Spleen (tissue), 11 donors: ENCODE measurements around the gene SLC25A28. TPM values are rescaled to one million over a fixed set of nuclear protein-coding genes. Genes with fewer than 3 reads are reported as not detected.
"Not testable (repeated sequence)": the region's sequence is repeated elsewhere in the genome, so short reads cannot be mapped to it uniquely, and the experiment has no call there.

Experiments used
- DNase-seq: peaks from one replicate; pipeline ENCODE4 v3.0.0-alpha.2; 2020
- H3K27ac ChIP-seq, 8 donors: fragments of 200-600 bp; sonication (generic) in 7 of 8; 1 replicate in 4 of 8; 2 replicates in 4 of 8; pipeline versions ENCODE4 v1.5.0 to v1.8.0; 2016 to 2021; ENCODE audit warnings: inconsistent platforms in 4 of 8, mild to moderate bottlenecking in 4 of 8, moderate library complexity in 1 of 8
- H3K27me3 ChIP-seq, 7 donors: fragments of 200-600 bp; sonication (generic) in 6 of 7; replicated peaks in 1 of 7; 1 replicate in 4 of 7; 2 replicates in 3 of 7; pipeline versions ENCODE4 v1.5.0 to v1.8.0; 2016 to 2021; ENCODE audit warnings: inconsistent platforms in 3 of 7, mild to moderate bottlenecking in 1 of 7
- H3K36me3 ChIP-seq, 6 donors: fragments of 200-600 bp; sonication (generic) in 5 of 6; 1 replicate in 4 of 6; 2 replicates in 2 of 6; pipeline versions ENCODE4 v1.5.0 to v1.8.0; 2016 to 2021; ENCODE audit warnings: inconsistent platforms in 2 of 6
- H3K4me1 ChIP-seq, 6 donors: fragments of 200-600 bp; sonication (generic) in 5 of 6; 1 replicate in 3 of 6; 2 replicates in 3 of 6; pipeline versions ENCODE4 v1.5.0 to v1.8.0; 2016 to 2021; ENCODE audit warnings: inconsistent platforms in 3 of 6
- H3K4me3 ChIP-seq, 8 donors: fragments of 200-600 bp; sonication (generic) in 7 of 8; 1 replicate in 4 of 8; 2 replicates in 4 of 8; pipeline versions ENCODE4 v1.5.0 to v1.8.0; 2016 to 2021; ENCODE audit warnings: inconsistent platforms in 4 of 8, mild to moderate bottlenecking in 4 of 8, moderate library complexity in 2 of 8
- H3K9me3 ChIP-seq, 8 donors: fragments of 200-600 bp; sonication (generic) in 7 of 8; 1 replicate in 4 of 8; 2 replicates in 4 of 8; pipeline versions ENCODE4 v1.5.0 to v1.8.0; 2016 to 2021; ENCODE audit warnings: inconsistent platforms in 4 of 8
- CTCF ChIP-seq, 11 experiments: fragments of 200-600 bp in 7 of 11; fragments of 450-650 bp in 4 of 11; sonication (generic) in 4 of 11; IDR thresholded peaks in 8 of 11; conservative IDR thresholded peaks in 3 of 11; 1 replicate in 7 of 11; 2 replicates in 4 of 11; pipeline versions ENCODE4 v1.4.0 to v1.8.0; 2016 to 2021; ENCODE audit warnings: antibody characterized with exemption in 11 of 11, inconsistent platforms in 4 of 11, mild to moderate bottlenecking in 1 of 11
- POLR2A ChIP-seq, 3 donors: fragments of 450-650 bp; IDR thresholded peaks; one replicate each; pipeline ENCODE4 v1.5.1; 2017; ENCODE audit warnings: antibody characterized with exemption in 3 of 3, mild to moderate bottlenecking in 1 of 3
- POLR2AphosphoS5 ChIP-seq, 3 donors: sonication (generic); formaldehyde crosslinking; IDR thresholded peaks; one replicate each; pipeline ENCODE4 v1.5.1; 2017; ENCODE audit warnings: antibody characterized with exemption in 3 of 3
- WGBS, 5 donors: extraction: QIAGEN DNeasy Blood & Tissue Kit in 3 of 5; methylation state at CpG; one replicate each; pipeline versions ENCODE4 v1.1.5 to v1.1.7; 2013 to 2018; 5-methylcytosine and 5-hydroxymethylcytosine counted together
- intact Hi-C: fragments of 100-400 bp; cut with DNase I; formaldehyde crosslinking; loops from one replicate; pipeline ENCODE4 v1.15.0; 2023; ENCODE audit warnings: low total_unique reads
- polyA plus RNA-seq, 3 donors: library from polyadenylated mRNA; stranded (reverse); fragments of 200-250 nt; gene quantifications; one replicate each; pipeline ENCODE4 v1.2.1, GENCODE V29; 2013
- total RNA-seq, 7 donors: library from RNA; depleted of rRNA in 3 of 7; stranded (reverse); fragments of >200 nt in 3 of 7; fragmentation: NEBNext Ultra II Directional in 4 of 7; extraction: Animal tissue kit (Norgen Biotek cat#: 25700) in 4 of 7; gene quantifications; one replicate each; pipeline versions ENCODE4 v1.1.0 to v1.2.1, GENCODE V29; 2016 to 2021
- donor health status: healthy with polysubstance abuse.
- donor health status: DM: no; HTN: no; CAD: no; lungs with moderate emphysema.
- donor health status: DM: no; HTN: no; CAD: no.
- donor health status: Bipolar disorder and iron deficiency.
- donor health status: healthy.
- donor health status: DM: no; HTN: no; CAD: no.
- donor health status: DM: yes; HTN: yes; CAD: no.

The SLC25A28 gene
- total and polyA plus RNA-seq, 10 donors, result 33.9 to 120 (median 56.3) TPM

GRCh38 chr10:99598781-99599509 lies 21.3 kb downstream of the SLC25A28 start:
- no peak for DNase-seq
- Histone ChIP-seq H3K4me3 (no peak overlapping the region), H3K27ac (no peak overlapping the region), H3K9me3 (no peaks in the 10 kb centered on the region), H3K27me3 (no peaks in the 10 kb centered on the region), H3K4me1 (peaks cover 0 to 10% (median 4%) of the 10 kb centered on the region in 6 donors), H3K36me3 (no peaks in the 10 kb centered on the region)
- intact Hi-C loops, result no loop called here
- TF ChIP-seq POLR2A (IDR thresholded peaks at IDR 0.05), result no peak
- WGBS, 5 donors, result 75 to 81% (median 79%) methylated on average over 8 of the region's 8 CpGs

- Histone ChIP-seq H3K4me3 (no peak overlapping the region), H3K27me3 (no peaks in the 10 kb centered on the region), H3K9me3 (no peaks in the 10 kb centered on the region), H3K27ac (no peak overlapping the region), H3K4me1 (peaks cover 0 to 10% (median 4%) of the 10 kb centered on the region in 6 donors), H3K36me3 (no peaks in the 10 kb centered on the region)
- 84 to 88% (median 87%) methylated on average over 4 of the region's 4 CpGs for WGBS, 5 donors
- no peak for TF ChIP-seq CTCF (IDR thresholded peaks at IDR 0.05 in 8 of 11, conservative IDR thresholded peaks at IDR 0.05 in 3 of 11)
- no peak for TF ChIP-seq POLR2AphosphoS5 (IDR thresholded peaks at IDR 0.05)
- TF ChIP-seq POLR2A (IDR thresholded peaks at IDR 0.05), result no peak
- DNase-seq, result no peak
- intact Hi-C loops, result no loop called here
Measured at GRCh38 chr10:99598011-99598410, 22.2 kb downstream of the SLC25A28 start.

GRCh38 chr10:99596708-99597107 lies 23.5 kb downstream of the SLC25A28 start:
- H3K27ac ChIP-seq, H3K4me3 ChIP-seq, H3K36me3 ChIP-seq, H3K9me3 ChIP-seq, DNase-seq, intact Hi-C loops, H3K27me3 ChIP-seq: not testable (repeated sequence)
- H3K4me1 ChIP-seq, result peaks cover 0 to 10% (median 4%) of the 10 kb centered on the region in 6 donors
- WGBS, 5 donors, result 76 to 91% (median 77%) methylated on average over 4 of the region's 4 CpGs

GRCh38 chr10:99595770-99596465 lies 24.3 kb downstream of the SLC25A28 start:
- H3K36me3 ChIP-seq, result no peaks in the 10 kb centered on the region
- intact Hi-C loops, result no loop called here
- no peak overlapping the region for H3K4me3 ChIP-seq
- DNase-seq, result no peak
- H3K4me1 ChIP-seq, result peaks cover 0 to 10% (median 4%) of the 10 kb centered on the region in 6 donors
- no peak overlapping the region for H3K27ac ChIP-seq
- TF ChIP-seq POLR2AphosphoS5 (IDR thresholded peaks at IDR 0.05), result no peak
- TF ChIP-seq POLR2A (IDR thresholded peaks at IDR 0.05), result no peak
- no peak for TF ChIP-seq CTCF (IDR thresholded peaks at IDR 0.05 in 8 of 11, conservative IDR thresholded peaks at IDR 0.05 in 3 of 11)
- H3K9me3 ChIP-seq, result no peaks in the 10 kb centered on the region
- WGBS, 5 donors, result 68 to 87% (median 75%) methylated on average over 6 of the region's 6 CpGs
- no peaks in the 10 kb centered on the region for H3K27me3 ChIP-seq

GRCh38 chr10:99595236-99595635 lies 25.0 kb downstream of the SLC25A28 start:
- WGBS, 5 donors, result 62 to 79% (median 75%) methylated on average over 3 of the region's 3 CpGs
- no peak overlapping the region for H3K4me3 ChIP-seq
- H3K27ac ChIP-seq, result no peak overlapping the region
- intact Hi-C loops, result no loop called here
- H3K9me3 ChIP-seq, result no peaks in the 10 kb centered on the region
- no peaks in the 10 kb centered on the region for H3K27me3 ChIP-seq
- no peak for TF ChIP-seq POLR2A (IDR thresholded peaks at IDR 0.05)
- TF ChIP-seq CTCF (IDR thresholded peaks at IDR 0.05 in 8 of 11, conservative IDR thresholded peaks at IDR 0.05 in 3 of 11), result no peak
- no peak for TF ChIP-seq POLR2AphosphoS5 (IDR thresholded peaks at IDR 0.05)
- no peak for DNase-seq
- H3K4me1 ChIP-seq, result peaks cover 0 to 10% (median 3%) of the 10 kb centered on the region in 6 donors
- no peaks in the 10 kb centered on the region for H3K36me3 ChIP-seq
